GM15510 (cell line): ENCODE measurements around the gene SIL1.

Experiments
- POLR2A ChIP-seq: IDR thresholded peaks from 3 replicates; pipeline ENCODE4 v1.6.1; 2011; ENCODE audit warnings: borderline replicate concordance; ENCODE audit not compliant: insufficient read length; ENCODE audit errors: extremely low read depth

SIL1 gene

DNA sequence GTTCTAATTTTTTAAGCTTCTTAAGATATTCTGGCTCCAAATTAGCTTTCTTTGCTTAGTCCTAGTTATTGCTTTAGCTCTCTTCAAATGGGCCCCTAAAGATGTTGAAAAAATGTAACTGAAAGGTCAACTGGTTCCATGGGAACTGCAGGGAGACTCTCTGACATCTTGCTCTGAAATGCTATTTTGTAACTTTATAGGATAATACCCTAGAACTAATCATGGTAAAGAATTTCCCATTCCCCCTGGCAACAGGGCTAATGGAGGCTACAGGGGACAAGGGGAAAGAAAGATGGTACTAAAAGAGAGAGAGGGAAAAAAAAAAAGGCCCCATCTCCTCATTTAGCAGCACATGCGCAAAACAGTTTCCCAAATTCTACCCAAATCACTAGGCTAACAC is 39.4 kb downstream of the SIL1 start:
- TF ChIP-seq POLR2A: no peak

GRCh38 chr5:139157556-139157955 is 40.6 kb downstream of the SIL1 start:
- no peak for TF ChIP-seq POLR2A

GRCh38 chr5:139156814-139157213 is 41.4 kb downstream of the SIL1 start:
- TF ChIP-seq POLR2A: no peak

GRCh38 chr5:139155333-139155732 is 42.8 kb downstream of the SIL1 start:
- no peak for TF ChIP-seq POLR2A

DNA sequence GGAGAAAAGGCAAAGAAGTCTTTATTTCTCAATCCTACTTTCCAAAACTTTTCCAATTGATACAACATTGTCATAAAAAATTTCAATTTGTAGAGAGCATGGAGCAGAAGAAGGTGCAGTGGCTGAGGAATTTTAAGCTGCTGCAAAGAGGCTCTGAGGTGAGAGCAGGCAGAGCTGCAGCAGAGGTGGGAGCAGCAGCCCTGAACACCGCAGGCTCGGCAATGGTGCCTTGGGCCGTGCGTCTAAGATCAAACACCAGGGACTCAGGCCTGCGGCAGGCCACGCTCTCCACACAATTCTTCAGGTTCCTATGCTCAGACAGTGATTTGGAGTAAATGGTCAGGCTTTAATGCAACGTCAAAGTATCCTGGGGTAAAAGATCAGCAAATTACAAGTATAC is 46.3 kb downstream of the SIL1 start:
- no peak for TF ChIP-seq POLR2A

- TF ChIP-seq POLR2A: no peak
Measured at GRCh38 chr5:139150367-139150999, 47.7 kb downstream of the SIL1 start.

DNA sequence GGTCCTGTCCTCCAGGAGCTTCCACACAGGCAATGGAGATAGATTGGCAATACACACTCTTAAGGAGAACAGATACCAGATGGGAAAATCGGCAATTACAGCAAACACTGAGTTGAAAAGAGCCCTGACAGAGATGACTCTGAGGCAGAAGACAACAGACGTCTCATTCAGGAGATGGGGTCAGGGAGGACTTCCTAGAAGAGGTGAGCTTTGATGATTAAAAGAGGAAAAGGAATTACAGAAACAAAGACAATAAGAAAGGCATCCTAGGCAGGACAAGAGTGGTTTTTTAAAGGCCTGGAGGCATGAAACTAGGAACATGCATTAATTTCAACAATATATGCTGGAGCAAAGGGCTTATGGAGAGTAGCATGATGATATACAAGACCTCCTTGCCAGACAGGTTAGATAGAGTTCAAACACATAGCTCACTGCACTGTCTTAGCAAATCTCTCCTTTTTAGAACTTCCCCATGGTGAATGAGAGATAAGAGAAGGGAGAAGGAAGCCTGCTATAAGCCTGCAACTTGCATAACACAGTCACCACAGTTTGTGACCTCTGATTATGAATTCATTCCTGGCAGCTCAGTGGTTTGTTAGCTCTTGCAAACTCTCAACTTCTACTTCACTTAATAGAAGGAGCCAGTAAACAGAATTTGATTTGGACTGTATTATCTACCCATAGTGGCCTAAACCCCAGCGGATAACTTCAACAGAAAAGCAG is 48.5 kb downstream of the SIL1 start:
- no peak for TF ChIP-seq POLR2A

- TF ChIP-seq POLR2A: no peak
Measured at GRCh38 chr5:139148986-139149385, 49.2 kb downstream of the SIL1 start.

- no peak for TF ChIP-seq POLR2A
Measured at GRCh38 chr5:139148306-139148705, 49.9 kb downstream of the SIL1 start.

DNA sequence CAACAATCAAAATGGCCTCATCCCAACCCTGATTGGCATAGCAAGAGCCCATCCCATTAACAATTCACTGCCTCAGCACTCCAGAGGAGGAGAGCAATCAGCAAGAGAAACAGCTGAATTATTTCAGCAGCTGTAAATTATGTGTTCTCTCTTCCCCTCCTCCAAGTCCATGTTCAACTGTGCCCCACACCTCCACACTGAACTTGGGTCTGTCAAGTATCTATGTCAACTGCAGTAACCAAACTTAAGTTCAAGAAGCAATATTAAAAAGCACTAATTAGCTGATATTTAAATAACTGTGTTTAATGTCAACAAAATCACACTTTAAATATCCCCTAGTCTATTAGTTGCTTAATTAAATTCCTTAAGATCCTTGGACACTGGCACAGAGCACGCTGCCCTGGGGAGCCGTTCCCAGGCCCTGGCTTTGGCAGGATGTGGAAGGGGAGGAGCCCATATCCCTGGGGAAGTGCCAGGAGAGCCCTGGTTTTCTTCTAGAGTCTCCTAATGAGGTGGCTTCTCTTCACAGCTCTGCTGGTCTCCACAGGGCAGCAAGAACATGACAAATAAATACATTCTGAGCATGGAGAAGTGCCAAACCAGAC is 50.6 kb downstream of the SIL1 start:
- TF ChIP-seq POLR2A: no peak

- TF ChIP-seq POLR2A: no peak
Measured at GRCh38 chr5:139146809-139147482, 51.2 kb downstream of the SIL1 start.

DNA sequence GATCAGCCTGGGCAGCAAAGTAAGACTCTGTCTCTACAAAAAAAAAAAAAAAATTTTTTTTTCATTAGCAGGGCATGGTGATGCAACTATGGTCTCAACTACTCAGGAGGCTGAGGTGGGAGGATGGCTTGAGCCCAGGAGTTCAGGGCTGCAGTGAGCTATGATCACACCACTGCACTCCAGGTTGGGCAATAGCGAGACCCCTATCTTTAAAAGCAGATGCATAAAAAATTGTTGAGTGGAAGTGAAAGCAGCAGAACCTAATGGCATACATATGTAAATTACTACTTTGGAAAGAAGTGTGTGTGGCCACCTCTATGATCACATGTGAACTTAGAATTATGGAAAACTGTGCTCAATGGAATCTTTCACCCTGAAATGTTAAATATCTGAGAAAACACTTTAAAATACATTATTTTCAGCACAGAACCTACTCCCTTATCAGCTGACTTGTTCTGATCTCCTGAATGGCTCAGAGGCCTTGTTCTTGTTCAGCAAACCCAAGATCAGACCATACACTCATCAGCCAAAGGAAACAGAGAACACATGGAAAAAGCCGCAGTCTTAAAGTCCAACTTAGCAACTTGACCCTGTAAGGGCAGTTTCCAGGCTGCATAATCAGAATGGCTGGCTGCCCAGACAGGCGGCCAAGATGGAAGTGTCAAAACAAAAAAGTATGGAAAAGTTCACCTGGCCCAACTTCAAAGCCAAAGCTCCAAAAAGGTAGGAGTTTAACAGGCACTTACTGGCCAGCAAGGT is 56.5 kb downstream of the SIL1 start:
- TF ChIP-seq POLR2A: no peak

- no peak for TF ChIP-seq POLR2A
Measured at GRCh38 chr5:139140591-139141071, 57.5 kb downstream of the SIL1 start.

DNA sequence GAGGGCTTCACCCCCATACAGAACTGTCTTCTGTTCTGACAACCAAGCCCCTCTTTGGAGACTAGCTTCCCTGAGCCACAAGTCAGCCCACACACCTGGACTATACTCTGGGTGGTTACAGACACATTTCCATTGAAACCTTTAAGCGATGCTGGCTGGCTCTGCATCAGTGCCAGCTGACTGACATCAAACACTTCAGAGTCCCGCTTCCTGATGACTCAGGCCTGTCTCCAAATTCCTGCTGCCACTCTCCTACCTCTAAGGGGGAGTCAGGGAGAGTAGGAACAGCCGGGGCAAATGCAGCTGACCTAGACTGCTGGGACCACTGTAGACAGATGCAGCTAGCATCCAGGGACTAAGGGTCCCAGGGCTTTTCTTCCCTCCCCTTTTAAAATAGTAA is 59.4 kb downstream of the SIL1 start:
- TF ChIP-seq POLR2A: no peak

DNA sequence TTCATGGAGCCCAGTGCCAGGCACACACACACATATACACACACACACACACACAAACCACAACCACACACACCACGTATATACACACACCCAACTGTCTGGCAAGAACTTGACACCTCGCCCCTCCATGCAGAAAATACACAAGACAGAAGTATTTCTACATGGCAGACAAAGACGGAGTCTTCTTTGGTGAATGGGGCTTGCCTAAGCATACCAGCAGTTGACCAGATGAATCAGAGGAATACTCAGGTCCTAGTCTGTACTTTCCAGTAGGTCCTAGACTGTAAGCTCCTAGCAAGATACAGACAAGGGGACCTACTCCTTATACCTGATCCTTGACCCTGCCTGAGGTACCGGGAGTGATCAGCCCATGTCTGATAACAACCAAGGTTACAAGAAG is 60.1 kb downstream of the SIL1 start:
- no peak for TF ChIP-seq POLR2A

DNA sequence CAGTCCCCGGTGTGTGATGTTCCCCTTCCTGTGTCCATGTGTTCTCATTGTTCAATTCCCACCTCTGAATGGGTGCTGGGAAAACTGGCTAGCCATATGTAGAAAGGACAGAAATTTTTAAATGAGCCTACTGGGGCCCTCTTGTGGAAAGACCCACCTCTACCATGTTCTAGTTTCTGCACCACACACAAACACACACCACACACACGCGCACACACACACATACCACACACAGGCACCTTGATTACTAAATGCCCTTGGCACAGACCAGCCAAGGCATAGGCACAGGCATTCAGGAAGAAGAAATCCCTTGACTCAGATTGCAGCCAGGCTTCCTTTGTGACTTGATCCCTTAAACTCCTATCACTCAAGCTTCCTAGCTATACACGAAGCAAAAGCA is 60.5 kb downstream of the SIL1 start:
- TF ChIP-seq POLR2A: no peak

DNA sequence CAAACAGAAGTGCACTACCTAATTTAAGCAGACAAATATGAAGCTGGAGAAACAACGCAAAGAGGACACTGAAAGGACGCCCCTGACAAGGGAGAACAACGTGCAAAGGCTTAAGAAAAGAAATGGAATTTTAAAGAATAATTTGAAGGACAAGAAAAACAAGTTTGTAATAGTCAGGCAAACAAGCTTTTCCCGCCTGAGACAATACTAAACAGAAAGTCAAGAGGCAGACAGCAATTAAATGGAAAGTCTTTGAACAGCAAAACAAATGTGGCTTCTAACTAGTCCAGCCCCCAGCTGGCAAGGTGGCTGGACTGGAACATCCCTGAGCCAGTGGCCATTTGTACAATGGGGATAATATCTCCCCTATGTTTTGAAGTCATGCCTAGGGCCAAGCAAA is 63.3 kb downstream of the SIL1 start:
- TF ChIP-seq POLR2A: no peak
